MM.1S (cell line): ENCODE data around the gene NOL4L.

Experiments used
- CTCF ChIP-seq: fragments of 300-600 bp; sonication (generic); IDR thresholded peaks from 2 replicates; pipeline ENCODE4 v1.5.1; 2016; ENCODE audit warnings: antibody characterized with exemption, low read length, mixed read lengths
- EZH2phosphoT487 ChIP-seq: fragments of 300-600 bp; sonication (generic); IDR thresholded peaks from 2 replicates; pipeline ENCODE4 v1.6.1; 2018; ENCODE audit warnings: antibody characterized with exemption, low read length

DNA sequence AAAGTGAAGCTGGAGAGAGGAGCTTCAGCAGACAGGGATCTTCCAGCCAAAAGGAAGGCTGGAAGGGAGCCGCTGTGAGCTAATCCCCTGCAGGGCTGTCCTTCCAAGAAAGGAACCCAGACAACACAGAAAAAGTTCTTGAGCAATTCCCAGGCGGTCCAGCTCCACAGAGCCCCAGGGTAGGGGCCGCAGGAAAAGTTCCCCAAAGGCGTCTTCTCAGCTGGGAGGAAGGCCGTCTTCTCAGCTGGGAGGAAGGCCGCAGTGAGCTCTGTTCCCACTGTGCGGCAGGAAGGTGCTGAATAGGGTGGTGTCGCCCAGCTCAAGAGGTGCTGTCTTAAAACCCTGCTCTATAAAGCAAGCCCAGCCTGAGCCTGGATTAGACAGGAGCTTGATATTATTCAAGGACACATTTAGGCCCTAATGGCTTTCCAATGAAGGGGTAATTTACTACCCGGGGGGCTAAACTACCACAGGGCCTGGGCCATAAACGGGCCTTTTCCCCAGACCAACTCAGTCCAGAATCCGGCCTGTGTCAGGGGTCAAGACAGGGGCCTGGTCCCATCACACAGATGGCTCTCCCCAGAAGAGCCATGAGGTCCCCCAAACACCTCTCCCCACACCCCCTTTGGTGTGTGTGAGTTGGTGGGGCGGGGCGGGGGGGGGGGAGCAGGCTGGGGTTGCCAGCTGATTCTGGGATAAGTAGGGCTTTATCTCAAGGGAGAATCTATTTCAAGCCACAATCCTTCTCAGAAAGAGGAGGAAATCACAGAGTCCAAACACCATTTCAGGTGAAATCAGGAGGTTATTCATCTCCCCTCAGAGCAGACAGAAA lies 103.6 kb downstream of the NOL4L start:
- no peak for TF ChIP-seq CTCF
- no peak for TF ChIP-seq EZH2phosphoT487
